ENCODE measurements around the gene EVL. TPM values are rescaled to one million over a fixed set of nuclear protein-coding genes. Genes with fewer than 3 reads are reported as not detected.

EVL gene
- total RNA-seq, 1 donor, result 14.4 TPM

DNA sequence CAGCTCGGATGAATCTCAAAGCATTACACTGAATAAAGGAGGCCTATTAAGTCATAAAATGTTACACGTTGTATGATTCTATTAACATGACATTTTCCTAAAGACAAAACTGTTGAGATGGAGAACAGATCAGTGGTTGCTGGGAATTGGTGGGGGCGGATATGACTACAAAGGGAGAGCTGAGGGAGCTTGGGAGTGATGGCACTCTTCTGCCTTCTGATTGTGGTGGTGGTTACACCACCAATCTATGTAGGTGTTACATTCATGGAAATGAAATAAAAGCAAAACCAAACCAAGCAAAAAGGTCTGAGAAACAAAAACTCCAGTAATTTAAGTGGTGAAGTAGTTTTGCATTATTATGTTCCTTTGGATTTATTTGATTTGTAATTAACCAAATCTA lies 16.4 kb upstream of the EVL start:
- TF ChIP-seq, protein P1, sequence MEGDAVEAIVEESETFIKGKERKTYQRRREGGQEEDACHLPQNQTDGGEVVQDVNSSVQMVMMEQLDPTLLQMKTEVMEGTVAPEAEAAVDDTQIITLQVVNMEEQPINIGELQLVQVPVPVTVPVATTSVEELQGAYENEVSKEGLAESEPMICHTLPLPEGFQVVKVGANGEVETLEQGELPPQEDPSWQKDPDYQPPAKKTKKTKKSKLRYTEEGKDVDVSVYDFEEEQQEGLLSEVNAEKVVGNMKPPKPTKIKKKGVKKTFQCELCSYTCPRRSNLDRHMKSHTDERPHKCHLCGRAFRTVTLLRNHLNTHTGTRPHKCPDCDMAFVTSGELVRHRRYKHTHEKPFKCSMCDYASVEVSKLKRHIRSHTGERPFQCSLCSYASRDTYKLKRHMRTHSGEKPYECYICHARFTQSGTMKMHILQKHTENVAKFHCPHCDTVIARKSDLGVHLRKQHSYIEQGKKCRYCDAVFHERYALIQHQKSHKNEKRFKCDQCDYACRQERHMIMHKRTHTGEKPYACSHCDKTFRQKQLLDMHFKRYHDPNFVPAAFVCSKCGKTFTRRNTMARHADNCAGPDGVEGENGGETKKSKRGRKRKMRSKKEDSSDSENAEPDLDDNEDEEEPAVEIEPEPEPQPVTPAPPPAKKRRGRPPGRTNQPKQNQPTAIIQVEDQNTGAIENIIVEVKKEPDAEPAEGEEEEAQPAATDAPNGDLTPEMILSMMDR (IDR thresholded peaks at IDR 0.05; ENCODE audit: insufficient read depth, low read length), result no peak
- no peak overlapping the region for H3K4me3 ChIP-seq (ENCODE audit: low read depth, low read length)
- DNase-seq (ENCODE audit: low read depth), result no peak

DNA sequence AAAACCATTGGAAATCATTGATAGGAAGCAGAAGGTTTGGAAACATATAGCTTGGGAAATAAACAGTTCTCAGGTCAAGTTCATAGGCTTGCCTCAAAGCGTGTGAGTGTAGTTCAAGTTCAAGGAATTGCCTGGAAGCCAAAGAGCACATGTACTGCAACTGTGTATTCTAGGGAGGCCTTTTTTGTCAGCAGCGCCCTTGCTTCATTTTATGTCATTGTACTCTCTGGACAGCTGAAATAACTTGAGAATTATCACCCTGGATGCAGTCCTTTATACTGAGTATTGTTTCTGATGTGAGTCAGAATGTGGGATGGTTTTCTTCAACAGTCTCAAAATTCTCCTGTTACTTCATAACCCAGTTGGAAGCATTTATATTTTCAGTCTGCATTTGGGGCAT lies 16.0 kb upstream of the EVL start:
- TF ChIP-seq, protein P1 (IDR thresholded peaks at IDR 0.05; ENCODE audit: insufficient read depth, low read length), result no peak
- no peak overlapping the region for H3K4me3 ChIP-seq (ENCODE audit: low read depth, low read length)
- peak; percentile 85 for DNase-seq (ENCODE audit: low read depth)

DNA sequence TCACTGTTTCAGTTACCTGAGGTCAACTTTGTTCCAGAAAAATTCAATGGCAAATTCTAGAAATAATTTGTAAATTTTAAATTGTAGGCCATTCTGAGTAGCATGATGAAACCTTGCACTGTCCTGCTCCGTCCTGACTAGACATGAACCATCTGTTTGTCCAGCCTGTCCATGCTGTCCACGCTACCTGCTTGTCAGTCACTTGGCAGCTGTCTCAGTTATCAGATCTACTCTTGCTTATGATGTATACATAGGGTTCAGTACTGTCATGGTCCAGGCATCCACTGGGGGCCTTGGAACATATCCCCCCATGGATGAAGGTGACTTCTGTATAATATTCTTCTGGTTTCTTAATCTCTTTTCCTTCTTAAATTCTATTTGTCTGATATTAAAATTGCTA lies 14.1 kb upstream of the EVL start:
- H3K4me3 ChIP-seq (ENCODE audit: low read depth, low read length), result no peak overlapping the region
- DNase-seq (ENCODE audit: low read depth), result no peak
- TF ChIP-seq, protein P1 (IDR thresholded peaks at IDR 0.05; ENCODE audit: insufficient read depth, low read length), result no peak

DNA sequence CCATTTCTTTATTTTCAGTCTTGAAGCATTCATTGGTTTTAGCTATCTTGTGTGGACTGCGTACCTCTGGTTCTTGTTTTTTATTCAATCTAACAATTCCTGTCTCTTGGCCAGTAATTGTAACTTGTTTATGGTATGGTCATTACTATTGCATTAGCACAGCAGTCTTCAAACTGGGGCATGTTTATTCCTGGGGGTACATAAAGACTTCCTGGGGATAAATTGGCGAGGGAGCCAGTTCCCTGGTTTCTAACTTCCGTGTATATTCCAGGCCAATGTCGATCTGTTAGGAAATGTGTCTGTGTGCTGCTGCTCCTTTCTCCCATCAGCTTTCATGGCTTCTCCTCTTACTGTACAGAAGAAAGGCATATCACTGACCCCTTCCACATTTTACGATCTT lies 13.7 kb upstream of the EVL start:
- H3K4me3 ChIP-seq (ENCODE audit: low read depth, low read length), result no peak overlapping the region
- no peak for DNase-seq (ENCODE audit: low read depth)
- TF ChIP-seq, protein P1 (IDR thresholded peaks at IDR 0.05; ENCODE audit: insufficient read depth, low read length), result no peak

DNA sequence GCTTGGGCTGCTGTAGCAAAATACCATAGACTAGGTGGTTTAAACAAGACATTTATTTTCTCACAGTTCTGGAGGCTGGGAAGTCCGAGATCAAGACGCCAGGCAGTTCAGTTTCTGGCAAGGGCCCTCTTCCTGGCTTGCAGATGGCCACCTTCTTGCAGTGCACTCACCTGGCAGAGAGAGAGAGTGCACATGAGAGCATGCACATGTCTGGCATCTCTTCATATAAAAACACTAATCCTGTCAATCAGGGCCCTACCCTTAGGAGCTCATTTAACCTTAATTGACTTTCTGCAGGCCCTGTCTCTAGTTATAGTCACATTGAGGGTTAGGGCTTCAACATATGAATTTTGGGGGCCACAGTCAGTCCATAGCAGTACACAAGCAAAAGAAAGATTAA lies 12.4 kb upstream of the EVL start:
- TF ChIP-seq, protein P1 (IDR thresholded peaks at IDR 0.05; ENCODE audit: insufficient read depth, low read length), result no peak
- H3K4me3 ChIP-seq (ENCODE audit: low read depth, low read length), result no peak overlapping the region
- no peak for DNase-seq (ENCODE audit: low read depth)

DNA sequence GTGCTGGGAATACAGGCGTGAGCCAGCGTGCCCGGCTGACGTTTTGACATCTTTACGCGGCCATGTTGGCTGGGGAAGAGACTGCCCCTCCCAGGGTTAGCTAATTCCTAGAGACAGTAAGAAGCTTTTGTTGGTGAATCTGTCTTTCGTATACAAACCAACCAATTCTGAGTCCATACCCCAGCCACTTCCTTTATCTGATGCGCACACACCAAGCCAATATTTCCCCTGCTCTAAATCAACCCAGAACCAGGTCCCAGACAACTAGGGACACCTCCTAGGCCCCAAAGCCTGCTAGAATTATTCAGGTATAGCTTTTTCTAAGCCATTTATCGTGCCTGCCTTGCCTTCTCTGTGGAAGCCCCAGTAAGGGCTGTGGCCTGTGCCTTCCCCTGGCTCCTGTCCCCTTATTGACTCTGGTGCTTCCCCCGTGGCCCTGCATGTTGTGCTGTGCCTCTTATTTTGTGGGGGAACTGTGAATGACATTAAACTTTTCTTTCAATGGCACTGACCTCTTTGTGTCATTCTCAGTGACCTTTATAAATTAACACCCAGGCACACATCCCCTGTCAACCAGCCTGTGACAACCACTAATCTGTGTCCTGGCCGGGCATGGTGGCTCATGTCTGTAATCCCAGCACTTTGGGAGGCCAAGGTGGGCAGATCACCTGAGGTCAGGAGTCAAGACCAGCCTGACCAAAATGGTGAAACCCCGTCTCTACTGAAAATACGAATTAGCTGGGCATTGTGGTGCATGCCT lies 10.7 kb upstream of the EVL start:
- no peak overlapping the region for H3K4me3 ChIP-seq (ENCODE audit: low read depth, low read length)
- DNase-seq (ENCODE audit: low read depth), result no peak
- TF ChIP-seq, protein P1 (IDR thresholded peaks at IDR 0.05; ENCODE audit: insufficient read depth, low read length), result no peak

DNA sequence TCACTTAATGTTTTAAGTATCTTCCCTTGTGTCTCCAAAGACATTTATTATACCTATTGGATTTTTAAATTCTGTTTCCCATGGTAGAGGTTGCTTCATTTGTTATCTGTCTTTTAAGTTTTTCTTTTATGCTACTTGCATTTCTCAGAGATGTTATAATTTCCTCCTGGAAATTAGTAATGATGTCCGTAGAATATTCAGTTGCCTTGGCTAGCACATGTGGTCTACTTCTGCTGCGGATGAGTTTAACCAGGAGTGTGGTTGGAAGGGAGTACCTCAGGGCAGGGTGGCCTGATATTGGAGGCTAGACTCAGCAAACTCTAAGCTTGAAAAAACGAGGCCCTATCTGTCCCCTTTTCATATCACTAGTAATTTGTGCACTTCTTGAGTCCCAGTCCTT lies 8.8 kb upstream of the EVL start:
- peak; percentile 7 for DNase-seq (ENCODE audit: low read depth)
- TF ChIP-seq, protein P1 (IDR thresholded peaks at IDR 0.05; ENCODE audit: insufficient read depth, low read length), result no peak
- H3K4me3 ChIP-seq (ENCODE audit: low read depth, low read length), result no peak overlapping the region
